Epithelial cell of esophagus (primary cell): ENCODE measurements around the gene GRIN3A.
A peak's percentile ranks its signal among the peaks of the same experiment; 100 is the strongest.

Experiments used
- DNase-seq: peaks from one replicate; pipeline ENCODE4 v3.0.0; 2010; ENCODE audit warnings: low read depth
- H3K4me3 ChIP-seq: 2 replicates; pipeline ENCODE4 v1.5.1; 2011; ENCODE audit warnings: mild to moderate bottlenecking, low read length, control low read depth
- TF ChIP-seq, protein P1 (sequence below): IDR thresholded peaks from 2 replicates; pipeline ENCODE4 v1.5.1; 2011; ENCODE audit warnings: low read depth, mild to moderate bottlenecking, low read length, control low read depth, inconsistent platforms; ENCODE audit not compliant: insufficient read depth; ENCODE audit errors: missing control alignments

Gene GRIN3A

DNA sequence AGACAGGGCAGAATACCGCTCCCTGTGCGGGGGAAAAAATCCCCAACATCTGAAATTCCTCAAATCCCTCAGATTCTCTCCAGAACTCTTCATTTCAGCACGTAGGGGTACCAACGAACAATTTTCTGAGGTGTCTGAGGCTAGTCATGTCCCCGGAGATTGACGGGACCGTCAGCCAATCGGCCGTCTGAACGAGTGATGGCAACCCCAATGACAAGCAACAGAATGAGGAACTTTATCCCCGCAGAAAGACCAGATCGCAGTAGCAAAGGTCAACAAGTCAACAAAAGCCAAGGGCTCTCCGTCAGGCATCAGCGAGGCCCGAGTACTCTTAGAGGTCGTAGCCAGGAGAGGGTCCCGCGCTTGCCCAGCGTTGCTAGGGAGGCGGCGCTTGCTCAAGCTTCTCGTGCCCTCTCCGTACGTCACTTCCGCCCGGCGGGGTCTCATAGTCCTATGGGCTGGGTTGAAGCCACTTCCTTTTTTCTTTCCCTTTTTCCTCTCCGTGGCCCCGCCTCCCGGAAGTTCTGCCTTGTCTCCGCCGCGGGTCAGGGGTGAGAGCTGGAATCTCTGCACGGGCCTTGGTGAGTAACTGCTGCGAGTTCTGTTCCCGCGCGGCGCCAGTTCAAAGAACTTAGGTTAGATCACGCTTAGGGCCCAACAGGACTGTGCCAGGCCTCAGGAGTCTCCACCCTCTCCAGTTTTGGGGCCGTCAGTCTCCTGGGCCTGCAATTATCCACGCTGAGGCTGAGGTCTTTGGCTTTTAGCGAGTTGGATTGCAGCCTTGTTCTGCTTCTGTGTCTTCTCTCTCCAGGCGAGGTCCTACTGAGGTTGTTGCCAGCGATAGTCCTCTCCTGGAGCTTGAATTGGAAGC lies 204.9 kb downstream of the GRIN3A start, which contains the start of gene RNF20:
TSS of gene RNF20 (plus strand) at position 520 of the 871 bp plus-strand sequence. CDS start 1,571 bp downstream, outside the sequence.
- peak within 1 kb of the TSS; percentile 65 for H3K4me3 ChIP-seq
- peak; percentile 99 for DNase-seq
- TF ChIP-seq, protein P1, sequence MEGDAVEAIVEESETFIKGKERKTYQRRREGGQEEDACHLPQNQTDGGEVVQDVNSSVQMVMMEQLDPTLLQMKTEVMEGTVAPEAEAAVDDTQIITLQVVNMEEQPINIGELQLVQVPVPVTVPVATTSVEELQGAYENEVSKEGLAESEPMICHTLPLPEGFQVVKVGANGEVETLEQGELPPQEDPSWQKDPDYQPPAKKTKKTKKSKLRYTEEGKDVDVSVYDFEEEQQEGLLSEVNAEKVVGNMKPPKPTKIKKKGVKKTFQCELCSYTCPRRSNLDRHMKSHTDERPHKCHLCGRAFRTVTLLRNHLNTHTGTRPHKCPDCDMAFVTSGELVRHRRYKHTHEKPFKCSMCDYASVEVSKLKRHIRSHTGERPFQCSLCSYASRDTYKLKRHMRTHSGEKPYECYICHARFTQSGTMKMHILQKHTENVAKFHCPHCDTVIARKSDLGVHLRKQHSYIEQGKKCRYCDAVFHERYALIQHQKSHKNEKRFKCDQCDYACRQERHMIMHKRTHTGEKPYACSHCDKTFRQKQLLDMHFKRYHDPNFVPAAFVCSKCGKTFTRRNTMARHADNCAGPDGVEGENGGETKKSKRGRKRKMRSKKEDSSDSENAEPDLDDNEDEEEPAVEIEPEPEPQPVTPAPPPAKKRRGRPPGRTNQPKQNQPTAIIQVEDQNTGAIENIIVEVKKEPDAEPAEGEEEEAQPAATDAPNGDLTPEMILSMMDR = no peak

DNA sequence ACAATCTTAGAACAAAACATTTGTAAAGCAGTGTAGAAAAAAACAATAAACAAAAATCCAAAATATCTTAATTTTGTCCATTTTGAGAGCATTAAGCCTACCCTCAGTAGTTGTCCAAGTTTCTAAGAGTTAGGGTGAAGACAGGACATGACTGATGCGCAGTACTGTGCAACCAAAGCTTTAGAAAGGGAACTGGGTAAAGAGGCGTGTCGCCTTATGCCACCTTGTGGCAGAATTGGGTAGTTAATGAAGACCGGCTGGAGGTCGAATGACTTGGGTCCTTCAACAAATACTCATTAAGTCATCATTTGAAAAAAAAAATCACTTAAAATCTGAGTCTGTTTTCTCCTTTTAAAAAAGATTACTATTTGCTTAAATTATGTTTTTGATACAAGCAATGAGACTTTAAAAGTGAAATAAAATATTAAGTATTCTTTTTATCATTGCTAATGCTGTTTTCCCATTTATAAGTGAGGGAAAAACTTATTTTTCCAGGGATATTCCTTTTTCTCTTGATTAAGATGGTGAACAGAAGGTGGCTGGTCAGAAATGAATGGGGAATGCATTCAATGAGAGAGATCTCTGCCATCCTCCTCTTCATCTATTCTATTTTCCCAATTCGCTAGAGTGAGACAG lies 208.3 kb downstream of the GRIN3A start:
- DNase-seq = peak; percentile 82
- TF ChIP-seq, protein P1 = peak; percentile 90
- H3K4me3 ChIP-seq = no peak overlapping the region

DNA sequence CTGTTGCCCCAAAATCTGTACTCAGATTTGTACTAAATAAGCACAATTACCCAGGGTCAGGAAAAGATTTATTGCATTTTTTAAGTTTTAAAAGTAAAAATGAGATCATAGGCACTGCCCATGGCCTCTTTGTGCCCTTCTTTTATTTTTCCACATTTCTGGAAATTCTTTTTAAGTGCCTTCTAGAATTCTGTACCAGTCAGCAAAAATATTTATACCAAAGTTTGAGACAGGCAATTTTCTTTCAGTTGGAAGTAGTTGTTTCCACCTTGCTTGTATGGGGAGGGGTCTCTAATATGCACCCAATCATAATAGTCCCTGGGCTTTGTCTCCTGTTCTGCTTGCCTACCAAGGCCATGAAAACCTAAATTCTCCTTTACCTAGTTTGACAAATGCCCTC lies 210.4 kb downstream of the GRIN3A start:
- DNase-seq = no peak
- no peak overlapping the region for H3K4me3 ChIP-seq
- TF ChIP-seq, protein P1 = no peak

DNA sequence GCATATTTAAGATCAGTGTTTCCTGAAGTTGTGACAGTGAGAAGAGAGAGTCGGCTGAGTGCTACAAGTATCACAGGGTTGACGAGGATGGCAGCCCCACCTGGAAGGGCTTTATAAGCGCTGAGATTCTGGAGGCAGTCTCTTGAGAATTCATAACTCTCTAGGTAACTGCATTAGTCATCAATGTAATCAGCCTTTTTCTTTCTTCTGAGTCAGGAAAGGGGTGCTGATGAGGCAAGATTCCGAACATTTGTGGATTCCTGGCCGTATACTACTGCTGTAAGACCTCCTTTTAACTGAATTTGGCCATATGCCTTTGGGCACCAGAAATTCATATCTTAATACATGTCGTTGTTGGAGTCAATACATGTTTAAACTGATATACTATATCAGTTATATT lies 211.4 kb downstream of the GRIN3A start:
- no peak overlapping the region for H3K4me3 ChIP-seq
- TF ChIP-seq, protein P1 = no peak
- DNase-seq = peak; percentile 79

DNA sequence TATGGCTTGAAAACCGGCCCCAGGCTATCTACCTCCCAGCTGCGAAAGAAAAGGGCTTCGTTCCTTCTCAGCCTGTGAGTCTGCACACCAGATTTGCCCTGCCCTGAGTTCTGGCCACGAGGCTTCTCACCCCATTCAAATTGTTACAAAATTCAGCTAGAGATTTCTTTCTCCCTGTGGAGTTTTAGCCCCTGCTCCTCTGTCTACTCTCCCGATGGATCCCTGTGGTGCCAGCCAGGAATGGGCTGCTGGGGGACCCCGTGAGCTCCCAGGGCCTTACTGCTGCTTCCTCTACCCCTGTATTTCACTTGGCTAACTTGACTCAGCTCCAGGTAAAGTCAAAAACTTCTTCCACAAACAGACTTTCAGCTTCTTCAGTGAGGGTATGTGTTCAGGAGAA lies 214.1 kb downstream of the GRIN3A start:
- TF ChIP-seq, protein P1 = no peak
- no peak overlapping the region for H3K4me3 ChIP-seq
- DNase-seq = no peak
